Endothelial cell of umbilical vein (primary cell): ENCODE data around the gene LUZP4. TPM values are rescaled to one million over a fixed set of nuclear protein-coding genes. Genes with fewer than 3 reads are reported as not detected.

Experiments
- BruUV-seq: library from RNA; stranded (reverse); fragments of 400-500 nt; replicated peaks from 2 replicates; lab custom pipeline; 2021; lab: Mats Ljungman, UMichigan
- CTCF ChIA-PET: fragments of 300-600, 350-600 bp; sonication (Branson Sonifier 250); formaldehyde crosslinking; loops from one replicate; lab custom pipeline; 2021; ENCODE audit warnings: antibody characterized with exemption, inconsistent platforms; lab: Charles Lee
- POLR2A ChIA-PET: fragments of 300-600, 350-600 bp; sonication (Branson Sonifier 250); formaldehyde crosslinking; loops from one replicate; lab custom pipeline; 2021; ENCODE audit warnings: antibody characterized with exemption, inconsistent platforms; lab: Charles Lee
- DNase-seq: peaks from one replicate; pipeline ENCODE4 v3.0.0-alpha.2; 2011; ENCODE audit warnings: low read depth, low spot score
- FAIRE-seq: peaks from 2 replicates; lab custom pipeline; 2011; peaks lifted over from hg19 to GRCh38; lab: Jason Lieb, UNC
- H2AFZ ChIP-seq: 2 replicates; pipeline ENCODE4 v1.6.0; 2012; ENCODE audit warnings: low read depth, low read length, control low read depth, inconsistent platforms
- H3K27ac ChIP-seq: 2 replicates; pipeline ENCODE4 v1.5.1; 2011; ENCODE audit warnings: low read depth, mild to moderate bottlenecking, control low read depth, low read length, moderate library complexity; ENCODE audit not compliant: insufficient read depth
- H3K27me3 ChIP-seq, 2 experiments: 2 replicates each; pipeline versions ENCODE4 v1.6.0 to v1.6.1; 2011; ENCODE audit warnings: low read length in 2 of 2, mixed read lengths in 1 of 2; ENCODE audit not compliant: control insufficient read depth in 2 of 2, insufficient read depth in 2 of 2
- H3K36me3 ChIP-seq, 2 experiments: 2 replicates in 1 of 2; 3 replicates in 1 of 2; pipeline ENCODE4 v1.5.1; 2011; ENCODE audit warnings: low read length in 2 of 2, mild to moderate bottlenecking in 1 of 2, moderate library complexity in 1 of 2; ENCODE audit not compliant: control insufficient read depth in 2 of 2, insufficient read depth in 2 of 2; ENCODE audit errors: extremely low read depth in 1 of 2
- H3K4me1 ChIP-seq: 3 replicates; pipeline ENCODE4 v1.5.1; 2011; ENCODE audit warnings: mild to moderate bottlenecking, low read length; ENCODE audit not compliant: control insufficient read depth, insufficient read depth; ENCODE audit errors: extremely low read depth
- H3K4me2 ChIP-seq: 2 replicates; pipeline ENCODE4 v1.6.1; 2011; ENCODE audit warnings: low read length, control low read depth, mixed read lengths; ENCODE audit not compliant: insufficient read depth
- H3K4me3 ChIP-seq, 3 experiments: fragments of 200-600 bp in 1 of 3; sonication (generic), shearing (Covaris generic) in 1 of 3; replicated peaks in 1 of 3; 2 replicates each; pipeline ENCODE4 v1.5.1; 2011 to 2016; ENCODE audit warnings: control low read depth in 3 of 3, low read length in 3 of 3, mild to moderate bottlenecking in 2 of 3, inconsistent platforms in 1 of 3, low read depth in 1 of 3, moderate library complexity in 1 of 3; ENCODE audit not compliant: insufficient read depth in 1 of 3
- H3K79me2 ChIP-seq: 2 replicates; pipeline ENCODE4 v1.6.0; 2012; ENCODE audit warnings: low read length, inconsistent platforms; ENCODE audit not compliant: control insufficient read depth, insufficient read depth
- H3K9ac ChIP-seq: replicated peaks from 2 replicates; pipeline ENCODE3; 2011; ENCODE audit warnings: low read length, control low read depth; ENCODE audit not compliant: insufficient read depth; ENCODE audit errors: extremely low read depth
- H3K9me1 ChIP-seq: replicated peaks from 3 replicates; pipeline ENCODE4 v1.6.0; 2011; ENCODE audit warnings: mild to moderate bottlenecking, low read length; ENCODE audit not compliant: control insufficient read depth, insufficient read depth; ENCODE audit errors: extremely low read depth
- H3K9me3 ChIP-seq: replicated peaks from 2 replicates; pipeline ENCODE4 v1.5.1; 2012; ENCODE audit warnings: low read length, inconsistent platforms; ENCODE audit not compliant: control insufficient read depth, insufficient read depth
- H4K20me1 ChIP-seq: replicated peaks from 2 replicates; pipeline ENCODE3; 2011; ENCODE audit warnings: mild to moderate bottlenecking, low read length; ENCODE audit not compliant: control insufficient read depth, insufficient read depth; ENCODE audit errors: extremely low read depth
- EZH2 ChIP-seq: IDR thresholded peaks from 2 replicates; pipeline ENCODE4 v1.6.1; 2012; ENCODE audit warnings: borderline replicate concordance, low read depth, mild to moderate bottlenecking, moderate library complexity, low read length, inconsistent platforms; ENCODE audit not compliant: severe bottlenecking
- FOS ChIP-seq: IDR thresholded peaks from 2 replicates; pipeline ENCODE4 v1.6.1; 2011; ENCODE audit warnings: mild to moderate bottlenecking, low read length, moderate library complexity, borderline replicate concordance; ENCODE audit not compliant: insufficient read depth
- GATA2 ChIP-seq: IDR thresholded peaks from 2 replicates; pipeline ENCODE4 v1.7.0; 2011; ENCODE audit warnings: low read depth, mild to moderate bottlenecking, moderate library complexity, mixed read lengths, low read length; ENCODE audit not compliant: insufficient read length, insufficient read depth
- JUN ChIP-seq: IDR thresholded peaks from 2 replicates; pipeline ENCODE4 v1.6.1; 2011; ENCODE audit warnings: borderline replicate concordance, low read depth; ENCODE audit not compliant: insufficient read length, insufficient read depth
- MYC ChIP-seq: IDR thresholded peaks from one replicate; pipeline ENCODE4 v1.6.1; 2011; ENCODE audit warnings: mild to moderate bottlenecking, low read depth, low read length
- POLR2A ChIP-seq: IDR thresholded peaks from 2 replicates; pipeline ENCODE4 v1.6.1; 2012; ENCODE audit warnings: low read depth, mild to moderate bottlenecking, control low read depth, low read length
- POLR2AphosphoS5 ChIP-seq: IDR thresholded peaks from 2 replicates; pipeline ENCODE4 v1.6.1; 2012; ENCODE audit warnings: low read depth, mild to moderate bottlenecking, control low read depth, low read length, moderate library complexity; ENCODE audit not compliant: insufficient read depth
- dilution Hi-C: fragments of 300-500 bp; cut with MboI; formaldehyde crosslinking; loops from one replicate; pipeline ENCODE4 v1.15.0; 2019; ENCODE audit warnings: low sequenced_read_pairs; ENCODE audit not compliant: extremely low pct_ligation_motif_present
- intact Hi-C: fragments of 100-400 bp; cut with micrococcal nuclease; formaldehyde crosslinking; loops from one replicate; pipeline ENCODE4 v1.10.0; 2022
- polyA plus RNA-seq, 4 experiments: library from polyadenylated mRNA; depleted of rRNA in 3 of 4; stranded (reverse) in 3 of 4; unstranded in 1 of 4; fragments of >200 nt; gene quantifications; 2 replicates each; pipeline versions ENCODE4 v1.2.1 to v1.2.3, GENCODE V29; 2011 to 2012; ENCODE audit warnings: missing spikeins in 1 of 4
- total RNA-seq: library from RNA; stranded (reverse); gene quantifications from 2 replicates; pipeline ENCODE4 v1.2.3, GENCODE V29; 2021
- TF ChIP-seq, protein P1 (sequence below), 2 donors: IDR thresholded peaks; 1 replicate in 1 of 2; 2 replicates in 1 of 2; pipeline ENCODE4 v1.5.1; 2011; ENCODE audit warnings: low read length in 2 of 2, mild to moderate bottlenecking in 2 of 2, moderate library complexity in 2 of 2, control low read depth in 1 of 2, inconsistent platforms in 1 of 2, low read depth in 1 of 2; ENCODE audit not compliant: insufficient read depth in 1 of 2; ENCODE audit errors: extremely low read depth in 1 of 2
- TF ChIP-seq, protein P2 (sequence below): IDR thresholded peaks from 2 replicates; pipeline ENCODE4 v1.6.1; 2011; ENCODE audit not compliant: insufficient read depth, insufficient read length

Gene LUZP4
- total and polyA plus RNA-seq, 2 donors (not counting 3 experiments of a cell fraction or from before 2014, with no cell fraction given): not detected

DNA sequence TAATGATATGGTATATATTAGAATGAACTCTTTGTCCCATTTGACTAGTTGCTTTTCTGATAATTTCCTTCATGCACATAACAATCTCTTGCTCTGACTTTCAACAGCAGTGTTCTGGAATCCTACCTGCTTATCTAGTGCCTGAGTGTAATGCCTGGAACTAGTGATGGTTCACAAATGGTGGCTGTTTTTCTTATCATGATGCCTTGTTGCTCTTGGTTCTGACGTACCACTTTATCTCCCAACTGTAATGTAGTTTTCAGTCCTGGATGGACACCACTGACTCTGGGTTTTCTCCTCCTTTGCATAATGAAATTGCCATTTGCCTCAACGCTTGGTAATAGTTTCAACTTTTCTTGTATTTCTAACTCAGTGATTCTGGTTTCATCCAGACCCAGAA is 25.5 kb upstream of the LUZP4 start:
- ChIA-PET CTCF (no interaction called here), POLR2A (no interaction called here)
- no peaks in the 10 kb centered on the region for H3K9me3 ChIP-seq
- no peak overlapping the region for H3K9ac ChIP-seq
- H3K79me2 ChIP-seq: no peaks in the 10 kb centered on the region
- no peaks in the 10 kb centered on the region for H3K36me3 ChIP-seq
- no peak for FAIRE-seq
- dilution Hi-C loops (no loop called here), intact Hi-C loops (no loop called here)
- BruUV-seq: no TSS peak
- H3K9me1 ChIP-seq: no peaks in the 10 kb centered on the region
- H3K4me2 ChIP-seq: no peak overlapping the region
- no peak overlapping the region for H2AFZ ChIP-seq
- H3K4me3 ChIP-seq: no peak overlapping the region
- TF ChIP-seq JUN (no peak), POLR2AphosphoS5 (no peak), FOS (no peak), MYC (no peak), EZH2 (no peak), GATA2 (no peak), POLR2A (no peak)
- TF ChIP-seq, protein P1, sequence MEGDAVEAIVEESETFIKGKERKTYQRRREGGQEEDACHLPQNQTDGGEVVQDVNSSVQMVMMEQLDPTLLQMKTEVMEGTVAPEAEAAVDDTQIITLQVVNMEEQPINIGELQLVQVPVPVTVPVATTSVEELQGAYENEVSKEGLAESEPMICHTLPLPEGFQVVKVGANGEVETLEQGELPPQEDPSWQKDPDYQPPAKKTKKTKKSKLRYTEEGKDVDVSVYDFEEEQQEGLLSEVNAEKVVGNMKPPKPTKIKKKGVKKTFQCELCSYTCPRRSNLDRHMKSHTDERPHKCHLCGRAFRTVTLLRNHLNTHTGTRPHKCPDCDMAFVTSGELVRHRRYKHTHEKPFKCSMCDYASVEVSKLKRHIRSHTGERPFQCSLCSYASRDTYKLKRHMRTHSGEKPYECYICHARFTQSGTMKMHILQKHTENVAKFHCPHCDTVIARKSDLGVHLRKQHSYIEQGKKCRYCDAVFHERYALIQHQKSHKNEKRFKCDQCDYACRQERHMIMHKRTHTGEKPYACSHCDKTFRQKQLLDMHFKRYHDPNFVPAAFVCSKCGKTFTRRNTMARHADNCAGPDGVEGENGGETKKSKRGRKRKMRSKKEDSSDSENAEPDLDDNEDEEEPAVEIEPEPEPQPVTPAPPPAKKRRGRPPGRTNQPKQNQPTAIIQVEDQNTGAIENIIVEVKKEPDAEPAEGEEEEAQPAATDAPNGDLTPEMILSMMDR (IDR thresholded peaks at IDR 0.05; ENCODE audit: extremely low read depth in 1 of 2, insufficient read depth in 1 of 2, low read depth in 1 of 2, low read length in 2 of 2): no peak
- TF ChIP-seq, protein P2, sequence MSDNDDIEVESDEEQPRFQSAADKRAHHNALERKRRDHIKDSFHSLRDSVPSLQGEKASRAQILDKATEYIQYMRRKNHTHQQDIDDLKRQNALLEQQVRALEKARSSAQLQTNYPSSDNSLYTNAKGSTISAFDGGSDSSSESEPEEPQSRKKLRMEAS: no peak
- no peaks in the 10 kb centered on the region for H3K27me3 ChIP-seq
- H4K20me1 ChIP-seq: no peaks in the 10 kb centered on the region
- no peak for DNase-seq
- H3K4me1 ChIP-seq: no peaks in the 10 kb centered on the region
- H3K27ac ChIP-seq: no peak overlapping the region
